Epidermal melanocyte (primary cell): ENCODE data around the gene HMGN4.
A peak's percentile ranks its signal among the peaks of the same experiment; 100 is the strongest.

ENCODE experiments used
- DNase-seq: peaks from one replicate; pipeline ENCODE4 v3.0.0; 2011; ENCODE audit warnings: low spot score; ENCODE audit not compliant: insufficient read length

Gene HMGN4

DNA sequence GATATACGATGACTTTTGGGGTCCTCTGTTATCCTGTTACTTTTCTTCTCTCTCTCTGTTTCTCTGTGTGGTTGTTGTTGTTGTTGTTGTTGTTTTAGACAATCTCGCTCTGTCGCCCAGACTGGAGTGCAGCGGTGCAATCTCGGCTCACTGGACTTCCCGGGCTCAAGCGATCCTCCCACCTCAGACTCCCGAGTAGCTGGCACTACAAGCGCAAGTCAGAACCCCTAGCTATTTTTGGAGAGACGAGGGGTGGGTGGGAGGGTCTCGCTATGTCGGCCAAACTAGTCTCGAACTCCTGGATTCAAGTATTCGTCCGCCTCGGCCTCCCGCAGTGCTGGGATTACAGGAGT is 39.5 kb downstream of the HMGN4 start:
- no peak for DNase-seq

DNA sequence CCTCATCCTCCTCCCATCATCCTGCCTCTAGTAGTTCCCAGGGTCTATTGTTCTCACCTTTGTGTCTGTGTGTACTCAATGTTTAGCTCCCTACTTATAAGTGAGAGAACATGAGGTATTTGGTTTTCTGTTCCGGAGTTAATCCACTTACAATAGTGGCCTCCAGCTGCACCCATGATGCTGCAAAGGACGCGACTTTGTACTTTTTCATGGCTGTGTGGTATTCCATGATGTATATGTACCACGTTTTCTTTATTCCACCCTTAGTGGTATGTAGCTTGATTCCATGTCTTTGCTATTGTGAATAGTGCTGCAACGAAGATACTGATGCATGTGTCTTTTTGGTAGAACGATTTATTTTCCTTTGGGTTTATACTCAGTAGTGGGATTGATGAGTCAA is 40.1 kb downstream of the HMGN4 start:
- no peak for DNase-seq

DNA sequence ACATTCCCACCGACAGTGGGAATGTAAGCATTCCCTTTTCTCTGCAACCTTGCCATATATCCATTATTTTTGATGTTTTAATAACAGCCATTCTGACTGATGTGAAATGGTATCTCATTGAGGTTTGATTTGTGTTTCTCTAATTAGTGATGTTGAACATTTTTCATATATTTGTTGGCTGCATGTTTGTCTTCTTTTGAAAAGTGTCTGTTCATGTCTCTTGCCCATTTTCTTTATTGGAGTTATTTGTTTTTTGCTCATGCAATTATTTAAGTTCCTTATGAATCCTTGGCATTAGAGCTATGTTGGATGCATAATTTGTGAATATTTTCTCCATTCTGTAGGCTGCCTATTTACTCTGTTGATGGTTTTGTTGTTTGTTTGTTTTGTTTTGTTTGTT is 40.6 kb downstream of the HMGN4 start:
- no peak for DNase-seq

DNA sequence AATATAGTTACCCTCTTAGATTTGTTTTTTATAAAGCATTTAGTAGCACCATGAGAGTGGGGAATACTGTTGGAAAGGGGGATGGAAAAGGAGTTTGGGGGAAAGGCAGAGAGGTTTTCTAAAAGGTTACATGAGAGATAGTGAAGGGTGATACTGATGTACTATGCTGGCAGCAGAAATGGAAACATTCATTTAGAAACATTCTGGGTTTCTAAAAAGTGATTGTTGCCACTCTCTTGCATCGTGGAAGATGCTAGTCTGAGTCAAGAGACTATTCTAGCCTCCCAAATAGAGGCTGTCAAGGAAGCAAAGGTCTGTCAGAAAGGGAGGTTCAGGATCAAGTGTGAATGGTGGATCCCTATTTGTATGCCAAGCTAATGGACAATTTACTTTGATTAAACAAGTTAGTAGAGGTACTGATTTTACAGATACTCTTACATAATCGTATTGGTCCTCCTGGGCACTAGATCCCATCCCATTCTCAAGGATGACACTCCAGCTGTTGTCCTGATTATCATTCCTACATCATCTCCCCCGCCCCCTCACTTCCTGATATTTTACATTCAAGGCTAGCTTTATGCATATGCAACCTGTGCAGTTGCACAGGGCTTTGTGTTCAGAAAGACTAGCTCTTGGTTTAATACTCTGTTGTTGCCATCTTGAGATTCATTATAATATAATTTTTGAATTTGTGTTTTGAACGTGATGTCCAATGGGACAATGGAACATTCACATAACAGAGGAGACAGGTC is 43.2 kb downstream of the HMGN4 start:
- no peak for DNase-seq

DNA sequence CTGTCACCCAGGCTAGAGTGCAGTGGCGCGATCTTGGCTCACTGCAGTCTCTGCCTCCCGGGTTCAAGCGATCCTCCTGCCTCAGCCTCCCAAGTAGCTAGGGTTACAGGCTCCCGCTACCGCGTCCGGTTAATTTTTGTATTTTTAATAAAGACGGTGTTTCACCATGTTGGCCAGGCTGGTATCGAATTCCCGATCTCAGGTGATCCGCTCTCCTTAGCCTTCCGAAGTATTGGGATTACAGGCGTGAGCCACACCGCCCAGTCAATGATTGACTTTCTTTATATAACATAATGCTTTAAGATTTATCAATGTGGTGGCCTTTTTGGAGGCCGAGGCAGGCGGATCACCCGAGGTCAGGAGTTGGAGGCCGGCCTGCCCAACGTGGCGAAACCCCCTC is 50.8 kb downstream of the HMGN4 start:
- DNase-seq = no peak

DNA sequence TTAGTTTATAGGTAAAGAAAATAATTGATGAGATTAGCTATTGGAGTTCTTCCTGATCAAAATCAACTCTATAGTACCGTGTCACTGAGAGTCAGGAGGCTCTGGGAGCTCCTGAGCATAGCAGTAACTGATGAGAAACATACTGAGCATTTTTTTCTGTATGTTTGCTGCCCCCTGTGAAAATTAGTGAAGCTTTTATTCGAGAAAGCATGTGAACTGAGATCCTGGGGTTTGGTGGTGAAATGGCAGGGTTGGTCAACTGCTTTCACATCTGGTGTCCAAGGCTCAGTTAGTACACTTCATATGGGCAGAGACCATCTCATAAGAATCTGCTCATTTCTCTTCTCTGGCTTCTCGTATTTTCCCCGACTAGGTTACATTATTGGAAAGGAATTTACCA is 54.5 kb downstream of the HMGN4 start:
- DNase-seq = no peak

DNA sequence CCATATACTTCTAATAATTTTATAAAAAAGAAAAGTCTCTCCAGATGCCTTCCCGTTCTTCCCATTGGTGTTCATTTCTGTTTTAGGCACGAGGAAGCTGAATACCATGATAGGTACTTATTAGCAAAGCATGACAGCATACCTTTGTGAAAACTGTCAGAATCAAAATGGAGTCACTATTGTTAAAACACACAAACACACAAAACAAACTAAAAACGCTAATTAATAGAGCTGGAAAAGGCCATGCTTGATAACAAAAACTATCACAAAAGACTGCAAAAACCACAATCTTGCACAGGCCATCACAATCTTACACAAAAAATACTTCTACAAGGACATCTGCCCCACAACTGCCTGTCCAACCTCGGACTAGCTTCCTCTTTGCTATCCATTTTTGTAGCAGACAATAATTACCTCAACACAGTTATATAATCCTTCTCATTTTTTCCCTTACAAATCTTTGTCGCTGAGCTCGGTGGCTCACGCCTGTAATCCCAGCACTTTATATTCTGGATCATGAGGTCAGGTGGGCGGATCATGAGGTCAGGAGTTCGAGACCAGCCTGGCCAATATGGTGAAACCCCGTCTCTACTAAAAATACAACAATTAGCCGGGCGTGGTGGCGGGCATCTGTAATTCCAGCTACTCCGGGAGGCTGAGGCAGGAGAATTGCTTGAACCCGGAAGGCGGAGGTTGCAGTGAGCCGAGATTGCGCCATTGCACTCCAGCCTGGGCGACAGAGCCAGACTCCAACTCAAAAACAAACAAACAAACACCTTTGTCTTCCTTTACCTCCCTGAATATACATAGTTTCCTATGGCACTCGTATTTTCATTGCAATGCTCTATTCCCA is 55.3 kb downstream of the HMGN4 start:
- DNase-seq = no peak

DNA sequence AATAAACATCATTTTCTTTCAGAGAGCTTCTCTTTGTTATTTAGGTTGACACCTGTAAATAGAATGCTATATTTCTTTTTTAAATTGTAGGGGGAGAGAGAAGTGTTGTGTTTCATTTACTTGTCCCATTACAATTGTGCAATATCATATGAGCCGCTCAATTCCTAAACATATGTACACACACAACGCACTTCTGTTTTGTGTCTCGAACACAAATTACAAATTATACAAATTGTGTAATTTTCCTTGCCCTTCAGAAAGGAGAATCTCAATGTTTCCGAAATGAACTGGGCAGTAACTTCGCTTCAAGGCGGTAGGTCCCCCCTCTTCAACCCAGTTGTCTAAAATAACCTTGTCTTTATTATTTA is 55.9 kb downstream of the HMGN4 start:
- DNase-seq = no peak

DNA sequence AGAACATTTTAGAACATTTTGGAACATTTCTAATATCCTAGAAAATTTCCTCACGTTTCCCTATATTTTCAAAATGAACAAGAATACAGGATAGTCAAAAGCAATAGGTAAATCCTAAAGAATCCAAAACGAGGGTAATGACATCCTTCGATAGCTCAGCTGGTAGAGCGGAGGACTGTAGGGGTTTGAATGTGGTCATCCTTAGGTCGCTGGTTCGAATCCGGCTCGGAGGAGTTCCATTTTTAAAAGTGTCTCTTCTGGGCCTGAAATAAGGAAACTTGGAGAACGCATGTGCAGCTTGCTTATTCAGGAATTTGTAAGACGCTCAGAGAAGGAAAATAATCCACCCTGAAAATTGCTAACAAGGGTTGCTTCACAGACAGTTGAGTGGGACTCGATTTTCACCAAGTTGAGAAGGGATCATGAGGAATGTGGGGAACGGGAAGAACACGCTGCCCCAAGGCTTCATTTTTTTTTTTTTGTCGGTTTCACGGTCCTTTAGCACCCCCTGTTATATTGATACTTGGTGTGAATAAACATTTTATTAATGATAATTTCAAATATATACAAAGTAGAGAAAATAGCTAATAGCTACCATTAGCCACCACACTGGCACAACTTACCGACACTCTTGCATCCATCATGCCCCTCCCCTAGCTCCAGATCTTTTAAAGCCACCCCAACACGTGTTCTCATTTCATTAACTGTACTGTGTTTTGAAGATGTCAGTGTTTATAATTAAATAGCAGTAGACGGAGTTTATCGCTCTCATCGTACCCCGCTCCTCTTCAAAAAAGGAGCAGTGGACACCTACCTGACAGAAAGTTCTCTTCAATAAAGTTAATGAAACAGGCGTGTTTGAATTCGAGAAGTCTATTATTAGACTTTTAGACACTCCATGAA is 56.8 kb downstream of the HMGN4 start:
- DNase-seq = no peak

DNA sequence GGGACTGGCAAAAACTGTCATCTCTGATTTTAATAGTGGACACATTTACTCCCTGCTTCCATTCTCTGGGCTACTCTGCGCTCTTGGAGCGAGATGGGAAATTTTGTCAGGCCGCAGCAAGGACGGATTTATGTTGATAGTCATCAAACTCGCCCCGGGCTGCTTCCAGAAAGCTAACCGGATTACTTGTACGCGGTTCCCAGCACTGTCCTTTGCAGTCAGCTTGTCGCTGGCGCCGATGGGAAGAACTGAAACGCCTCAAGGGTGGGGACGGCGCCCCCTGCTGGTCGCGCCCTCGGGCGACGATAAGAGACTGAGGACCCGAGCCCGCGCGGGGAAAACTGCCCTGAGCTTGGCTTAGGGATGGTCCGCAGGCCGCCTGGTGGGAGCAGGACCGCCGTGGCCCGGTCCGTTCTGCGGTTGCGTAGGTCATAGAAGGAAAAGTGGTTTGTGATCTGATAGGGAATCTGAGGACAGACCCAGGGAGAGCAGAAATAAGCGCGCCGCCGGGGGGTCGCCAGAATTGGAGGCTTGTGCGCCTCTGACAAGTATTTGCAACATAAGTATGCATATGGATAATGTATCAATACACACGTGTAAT is 57.6 kb downstream of the HMGN4 start:
- DNase-seq = peak; percentile 54
